Smooth muscle cell (in vitro differentiated cells): Measurements from ENCODE around the gene ANKRD13D. TPM values are rescaled to one million over a fixed set of nuclear protein-coding genes. Genes with fewer than 3 reads are reported as not detected.

Source experiments
- DNase-seq: peaks from one replicate; lab custom pipeline; 2025; ENCODE audit not compliant: unreplicated experiment; lab: John Stamatoyannopoulos, UW
- H2AFZ ChIP-seq: fragments of 200-600 bp; sonication (generic); 2 replicates; pipeline ENCODE4 v1.6.0; 2016; ENCODE audit warnings: antibody characterized with exemption, low read depth, mild to moderate bottlenecking
- H3F3A ChIP-seq: fragments of 200-600 bp; sonication (generic); 2 replicates; pipeline ENCODE4 v1.6.0; 2017; ENCODE audit warnings: antibody characterized with exemption, low read depth
- H3K27ac ChIP-seq: fragments of 200-600 bp; sonication (generic); 2 replicates; pipeline ENCODE4 v1.5.1; 2016; ENCODE audit warnings: low read depth, mild to moderate bottlenecking
- H3K27me3 ChIP-seq: fragments of 200-600 bp; sonication (generic); 2 replicates; pipeline ENCODE4 v1.6.1; 2016; ENCODE audit warnings: low read depth, mild to moderate bottlenecking
- H3K36me3 ChIP-seq: fragments of 200-600 bp; sonication (generic); 2 replicates; pipeline ENCODE4 v1.5.1; 2016; ENCODE audit warnings: low read depth
- H3K4me1 ChIP-seq: fragments of 200-600 bp; sonication (generic); 2 replicates; pipeline ENCODE4 v1.5.1; 2016; ENCODE audit warnings: low read depth
- H3K4me2 ChIP-seq: fragments of 200-600 bp; sonication (generic); 2 replicates; pipeline ENCODE4 v1.6.0; 2016; ENCODE audit warnings: mild to moderate bottlenecking
- H3K4me3 ChIP-seq: fragments of 200-600 bp; sonication (generic); 2 replicates; pipeline ENCODE4 v1.5.1; 2016; ENCODE audit warnings: mild to moderate bottlenecking
- H3K79me2 ChIP-seq: fragments of 200-600 bp; sonication (generic); 2 replicates; pipeline ENCODE4 v1.6.0; 2016; ENCODE audit warnings: low read depth, mild to moderate bottlenecking
- H3K9ac ChIP-seq: fragments of 200-600 bp; sonication (generic); 2 replicates; pipeline ENCODE4 v1.6.0; 2016; ENCODE audit warnings: low read depth
- H3K9me3 ChIP-seq: fragments of 200-600 bp; sonication (generic); replicated peaks from 2 replicates; pipeline ENCODE4 v1.5.1; 2016; ENCODE audit warnings: low read depth
- H4K20me1 ChIP-seq: fragments of 200-600 bp; sonication (generic); 2 replicates; pipeline ENCODE4 v1.6.0; 2016; ENCODE audit warnings: low read depth
- CTCF ChIP-seq: fragments of 200-600 bp; sonication (generic); IDR thresholded peaks from 2 replicates; pipeline ENCODE4 v1.5.1; 2017; ENCODE audit warnings: borderline replicate concordance, mild to moderate bottlenecking, antibody characterized with exemption; ENCODE audit not compliant: insufficient read depth, poor library complexity, severe bottlenecking
- WGBS: methylation state at CpG from one replicate; pipeline ENCODE4 v1.1.7; 2016; ENCODE audit warnings: low lambda C conversion rate; 5-methylcytosine and 5-hydroxymethylcytosine counted together
- polyA plus RNA-seq: library from polyadenylated mRNA; unstranded; fragments of >200 nt; fragmentation: Nextera tagmentation; extraction: Ambion mirVana; gene quantifications from 2 replicates; pipeline ENCODE4 v1.2.1, GENCODE V29; 2016
- total RNA-seq: library from RNA; depleted of rRNA; stranded (reverse); fragments of >200 nt; gene quantifications from 2 replicates; pipeline ENCODE4 v1.2.3, GENCODE V29; 2014

Gene ANKRD13D
- total and polyA plus RNA-seq, 2 experiments from 2014 or later = 34.7 to 52.0 TPM

- no peak for DNase-seq
- Histone ChIP-seq H3K4me1 (no peaks in the 10 kb centered on the region), H3K9ac (no peak overlapping the region), H3K9me3 (no peaks in the 10 kb centered on the region), H3K4me2 (no peak overlapping the region), H3K27me3 (no peaks in the 10 kb centered on the region), H3K4me3 (no peak overlapping the region), H3K27ac (no peak overlapping the region), H4K20me1 (no peaks in the 10 kb centered on the region), H3F3A (no peaks in the 10 kb centered on the region), H3K36me3 (no peaks in the 10 kb centered on the region), H3K79me2 (no peaks in the 10 kb centered on the region), H2AFZ (no peak overlapping the region)
- 97% methylated on average over 9 of the region's 9 CpGs for WGBS
- no peak for TF ChIP-seq CTCF
Observed at GRCh38 chr11:67315325-67315909, 26.3 kb downstream of the ANKRD13D start.

GRCh38 chr11:67316882-67317204 is 27.7 kb downstream of the ANKRD13D start:
- WGBS = under 1% methylated on average over 10 of the region's 10 CpGs
- TF ChIP-seq CTCF = no peak
- Histone ChIP-seq H4K20me1 (no peaks in the 10 kb centered on the region), H3K27ac (peak overlapping the region; percentile 65), H3K36me3 (no peaks in the 10 kb centered on the region), H3K79me2 (no peaks in the 10 kb centered on the region), H3K9me3 (no peaks in the 10 kb centered on the region), H3K4me1 (no peaks in the 10 kb centered on the region), H2AFZ (peak overlapping the region; percentile 78), H3F3A (no peaks in the 10 kb centered on the region), H3K4me2 (peak overlapping the region; percentile 91), H3K9ac (peak overlapping the region; percentile 31), H3K27me3 (no peaks in the 10 kb centered on the region), H3K4me3 (peak overlapping the region; percentile 74)
- no peak for DNase-seq

- Histone ChIP-seq H3K27me3 (no peaks in the 10 kb centered on the region), H2AFZ (peak overlapping the region; percentile 78), H3K36me3 (no peaks in the 10 kb centered on the region), H3K4me1 (no peaks in the 10 kb centered on the region), H3K79me2 (no peaks in the 10 kb centered on the region), H3F3A (no peaks in the 10 kb centered on the region), H3K9me3 (no peaks in the 10 kb centered on the region), H3K4me3 (peak overlapping the region; percentile 74), H3K9ac (peak overlapping the region; percentile 75), H3K27ac (peak overlapping the region; percentile 65), H3K4me2 (peak overlapping the region; percentile 91), H4K20me1 (no peaks in the 10 kb centered on the region)
- under 1% methylated on average over 54 of the region's 55 CpGs for WGBS
- peak; percentile 94 for DNase-seq
- peak; percentile 80 for TF ChIP-seq CTCF
Observed at GRCh38 chr11:67317205-67317887, 28.2 kb downstream of the ANKRD13D start.
